GM12878 (cell line): ENCODE results near the gene BTBD7. TPM values are rescaled to one million over a fixed set of nuclear protein-coding genes. Genes with fewer than 3 reads are reported as not detected.

Experiments
- ATAC-seq: fragments of 200-7000 bp; cut with Tn5 transposase; 3 replicates; pipeline ENCODE4 v1.9.1; 2020; ENCODE audit warnings: mild to moderate bottlenecking, moderate library complexity
- BruUV-seq: library from RNA; stranded (reverse); fragments of 400-500 nt; replicated peaks from 2 replicates; lab custom pipeline; 2021; lab: Mats Ljungman, UMichigan
- CTCF ChIA-PET: fragments of 300-600 bp; sonication (Branson Sonifier 250); formaldehyde crosslinking; extraction: SDS; loops from one replicate; lab custom pipeline; 2021; ENCODE audit warnings: inconsistent platforms; lab: Yijun Ruan, JAX
- POLR2A ChIA-PET: fragments of 350-600 bp; formaldehyde crosslinking; extraction: SDS; loops from one replicate; lab custom pipeline; 2021; ENCODE audit warnings: inconsistent platforms; lab: Charles Lee
- RAD21 ChIA-PET: fragments of 300-600 bp; sonication (Branson Sonifier 250); formaldehyde crosslinking; loops from one replicate; lab custom pipeline; 2023; ENCODE audit warnings: antibody characterized with exemption; ENCODE audit not compliant: unreplicated experiment; lab: Charles Lee
- SMC1A ChIA-PET: fragments of 300-600 bp; sonication (Branson Sonifier 250); formaldehyde crosslinking; loops from one replicate; lab custom pipeline; 2023; ENCODE audit not compliant: unreplicated experiment, uncharacterized antibody; lab: Charles Lee
- DNase-seq: peaks from one replicate; pipeline ENCODE4 v3.0.0-alpha.2; 2011; ENCODE audit warnings: low read depth, low spot score
- FAIRE-seq: peaks from 3 replicates; lab custom pipeline; 2011; peaks lifted over from hg19 to GRCh38; lab: Jason Lieb, UNC
- H2AFZ ChIP-seq: 2 replicates; pipeline ENCODE4 v1.6.0; 2011; ENCODE audit warnings: low read depth, low read length, control low read depth; ENCODE audit not compliant: control insufficient read depth
- H3K27ac ChIP-seq: 2 replicates; pipeline ENCODE4 v1.5.1; 2011; ENCODE audit warnings: control low read depth; ENCODE audit not compliant: control insufficient read depth, insufficient read depth
- H3K27me3 ChIP-seq, 2 experiments: replicated peaks in 1 of 2; 2 replicates each; pipeline versions ENCODE4 v1.6.0 to v1.6.1; 2011; ENCODE audit warnings: low read length in 1 of 2; ENCODE audit not compliant: control insufficient read depth in 2 of 2, insufficient read depth in 2 of 2
- H3K36me3 ChIP-seq, 2 experiments: 2 replicates each; pipeline ENCODE4 v1.5.1; 2011; ENCODE audit warnings: low read length in 1 of 2; ENCODE audit not compliant: control insufficient read depth in 2 of 2, insufficient read depth in 2 of 2
- H3K4me1 ChIP-seq: 2 replicates; pipeline ENCODE4 v1.6.1; 2011; ENCODE audit warnings: mild to moderate bottlenecking, low read length, moderate library complexity, mixed read lengths; ENCODE audit not compliant: control insufficient read depth, insufficient read depth
- H3K4me2 ChIP-seq: 2 replicates; pipeline ENCODE4 v1.6.0; 2011; ENCODE audit warnings: control low read depth; ENCODE audit not compliant: control insufficient read depth, insufficient read depth
- H3K4me3 ChIP-seq: fragments of 200-600 bp; sonication (generic); 2 replicates; pipeline ENCODE4 v1.5.1; 2016
- H3K79me2 ChIP-seq: 2 replicates; pipeline ENCODE4 v1.6.0; 2011; ENCODE audit warnings: low read length; ENCODE audit not compliant: control insufficient read depth, insufficient read depth
- H3K9ac ChIP-seq: 2 replicates; pipeline ENCODE4 v1.8.0; 2011; ENCODE audit warnings: low read length, control low read depth, mixed read lengths; ENCODE audit not compliant: control insufficient read depth, insufficient read depth
- H3K9me3 ChIP-seq: replicated peaks from 3 replicates; pipeline ENCODE4 v1.5.1; 2011; ENCODE audit warnings: mild to moderate bottlenecking, low read length; ENCODE audit not compliant: control insufficient read depth, insufficient read depth
- H4K20me1 ChIP-seq: 2 replicates; pipeline ENCODE4 v1.6.0; 2011; ENCODE audit not compliant: control insufficient read depth, insufficient read depth
- BCL11A ChIP-seq: IDR thresholded peaks from 2 replicates; pipeline ENCODE4 v1.6.1; 2011; ENCODE audit warnings: low read depth, low read length
- CEBPB ChIP-seq, 2 experiments: fragments of 150-350 bp in 1 of 2; IDR thresholded peaks; 2 replicates each; pipeline ENCODE4 v1.6.1; 2012 to 2014; ENCODE audit warnings: low read depth in 2 of 2, low read length in 2 of 2, borderline replicate concordance in 1 of 2, inconsistent platforms in 1 of 2
- MLLT1 ChIP-seq: fragments of 450-650 bp; IDR thresholded peaks from 2 replicates; pipeline ENCODE4 v1.6.1; 2016; ENCODE audit warnings: mild to moderate bottlenecking
- NKRF ChIP-seq: fragments of 450-650 bp; conservative IDR thresholded peaks from 2 replicates; pipeline ENCODE4 v1.6.1; 2017; ENCODE audit warnings: mild to moderate bottlenecking, moderate library complexity
- whole genome bisulfite sequencing: methylation state at CpG from one replicate; pipeline ENCODE4 v1.1.6; 2016; ENCODE audit warnings: low lambda C conversion rate; ENCODE audit not compliant: insufficient replicate concordance, insufficient coverage; ENCODE audit errors: missing lambda C conversion rate; 5-methylcytosine and 5-hydroxymethylcytosine counted together
- in situ Hi-C: fragments of 300-500 bp; cut with MboI; formaldehyde crosslinking; loops from 9 replicates; pipeline ENCODE4 v1.14.3; 2018; ENCODE audit warnings: mixed read lengths
- intact Hi-C: fragments of 100-400 bp; cut with micrococcal nuclease; formaldehyde crosslinking; loops from one replicate; pipeline ENCODE4 v1.14.2; 2022; ENCODE audit not compliant: unreplicated experiment
- polyA plus RNA-seq, 11 experiments: library from polyadenylated mRNA; depleted of rRNA in 4 of 11; unstranded in 6 of 11; stranded (reverse) in 5 of 11; fragments of >200 nt; fragmentation: Nextera tagmentation in 4 of 11; fragmentation: Illumina TruSeq in 1 of 11; extraction: Ambion mirVana in 4 of 11; extraction: Trizol in 1 of 11; gene quantifications; 1 replicate in 1 of 11; 2 replicates in 10 of 11; pipeline versions ENCODE4 v1.2.1 to v1.2.3, GENCODE V29; 2011 to 2016; ENCODE audit warnings: inconsistent platforms in 2 of 11, missing spikeins in 2 of 11, low read depth in 1 of 11
- total RNA-seq, 4 experiments: library from RNA; depleted of rRNA in 3 of 4; stranded (reverse); fragments of >200 nt in 3 of 4; fragmentation: Illumina TruSeq in 1 of 4; extraction: Trizol in 1 of 4; gene quantifications; 2 replicates each; pipeline versions ENCODE4 v1.2.1 to v1.2.3, GENCODE V29; 2013 to 2021
- TF ChIP-seq, protein P1 (sequence below): IDR thresholded peaks from 2 replicates; pipeline ENCODE4 v1.6.1; 2011; ENCODE audit warnings: low read depth, mild to moderate bottlenecking, low read length, moderate library complexity, borderline replicate concordance; ENCODE audit errors: extremely low read depth
- TF ChIP-seq, protein P2 (sequence below): fragments of 450-650 bp; IDR thresholded peaks from 2 replicates; pipeline ENCODE4 v1.6.1; 2017; ENCODE audit warnings: borderline replicate concordance

The BTBD7 gene
- total and polyA plus RNA-seq, 10 of the 15 experiments (the other 5 are each of a cell fraction or from before 2014, with no cell fraction given): 3.6 to 17.0 (median 9.6) TPM

GRCh38 chr14:93343266-93343665 lies 10.4 kb upstream of the BTBD7 start:
- DNase-seq: no peak
- no peak for ATAC-seq
- H3K9me3 ChIP-seq: peaks cover 8% of the 10 kb centered on the region; the same call in 2 of the 3 replicates
- H3K27me3 ChIP-seq: no peaks in the 10 kb centered on the region
- 29% methylated on average over 1 of the region's 1 CpG for WGBS
- TF ChIP-seq CEBPB (IDR thresholded peaks at IDR 0.05; ENCODE audit: borderline replicate concordance in 1 of 2, low read depth in 2 of 2, low read length in 2 of 2): no peak
- no TSS peak for BruUV-seq
- no peak overlapping the region for H2AFZ ChIP-seq
- in situ Hi-C loops: no loop called here
- no peaks in the 10 kb centered on the region for H3K36me3 ChIP-seq
- H3K27ac ChIP-seq: no peak overlapping the region
- no peak overlapping the region for H3K4me3 ChIP-seq
- H4K20me1 ChIP-seq: no peaks in the 10 kb centered on the region
- ChIA-PET SMC1A (interaction anchor here (0.8 kb wide), 1 partner anchor 26 kb away, joined by 3 read pairs; no protein-coding TSS in a partner anchor), CTCF (interaction anchor here (0.7 kb wide), 1 partner anchor 108 kb away, joined by 3 read pairs; no protein-coding TSS in a partner anchor), POLR2A (no interaction called here), RAD21 (interaction anchor here (0.6 kb wide), 1 partner anchor 298 kb away, joined by 3 read pairs; no protein-coding TSS in a partner anchor)
- FAIRE-seq: no peak
- no peak overlapping the region for H3K4me2 ChIP-seq
- no peaks in the 10 kb centered on the region for H3K79me2 ChIP-seq
- no peak overlapping the region for H3K9ac ChIP-seq
- intact Hi-C loops: no loop called here
- H3K4me1 ChIP-seq: no peaks in the 10 kb centered on the region

- Histone ChIP-seq H3K4me1 (no peaks in the 10 kb centered on the region), H3K4me2 (no peak overlapping the region), H3K27ac (no peak overlapping the region), H3K9me3 (peaks cover 10% of the 10 kb centered on the region; the same call in 2 of the 3 replicates), H3K27me3 (no peaks in the 10 kb centered on the region), H3K36me3 (no peaks in the 10 kb centered on the region), H4K20me1 (no peaks in the 10 kb centered on the region), H3K9ac (no peak overlapping the region), H2AFZ (no peak overlapping the region), H3K79me2 (peaks cover 9% of the 10 kb centered on the region), H3K4me3 (no peak overlapping the region)
- ChIA-PET SMC1A (interaction anchor here (1.0 to 1.7 kb wide), 5 partner anchors 14 to 130 kb away, joined by 3 read pairs; no protein-coding TSS in a partner anchor), RAD21 (interaction anchor here (1.1 kb wide), 1 partner anchor 224 kb away, joined by 5 read pairs; no protein-coding TSS in a partner anchor), POLR2A (interaction anchor here (0.7 kb wide), 1 partner anchor 26 kb away, joined by 3 read pairs; no protein-coding TSS in a partner anchor), CTCF (interaction anchor here (0.8 to 1.6 kb wide), 6 partner anchors 11 to 197 kb away, joined by 3 to 4 read pairs (median 3); no protein-coding TSS in a partner anchor)
- in situ Hi-C loops: no loop called here
- ATAC-seq: no peak
- FAIRE-seq: no peak
- BruUV-seq: no TSS peak
- WGBS: over 99% methylated on average over 7 of the region's 7 CpGs
- intact Hi-C loops: no loop called here
- DNase-seq: no peak
- TF ChIP-seq, protein P1, sequence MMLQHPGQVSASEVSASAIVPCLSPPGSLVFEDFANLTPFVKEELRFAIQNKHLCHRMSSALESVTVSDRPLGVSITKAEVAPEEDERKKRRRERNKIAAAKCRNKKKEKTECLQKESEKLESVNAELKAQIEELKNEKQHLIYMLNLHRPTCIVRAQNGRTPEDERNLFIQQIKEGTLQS: no peak
- TF ChIP-seq NKRF (no peak), MLLT1 (no peak), BCL11A (no peak)
- TF ChIP-seq, protein P2, sequence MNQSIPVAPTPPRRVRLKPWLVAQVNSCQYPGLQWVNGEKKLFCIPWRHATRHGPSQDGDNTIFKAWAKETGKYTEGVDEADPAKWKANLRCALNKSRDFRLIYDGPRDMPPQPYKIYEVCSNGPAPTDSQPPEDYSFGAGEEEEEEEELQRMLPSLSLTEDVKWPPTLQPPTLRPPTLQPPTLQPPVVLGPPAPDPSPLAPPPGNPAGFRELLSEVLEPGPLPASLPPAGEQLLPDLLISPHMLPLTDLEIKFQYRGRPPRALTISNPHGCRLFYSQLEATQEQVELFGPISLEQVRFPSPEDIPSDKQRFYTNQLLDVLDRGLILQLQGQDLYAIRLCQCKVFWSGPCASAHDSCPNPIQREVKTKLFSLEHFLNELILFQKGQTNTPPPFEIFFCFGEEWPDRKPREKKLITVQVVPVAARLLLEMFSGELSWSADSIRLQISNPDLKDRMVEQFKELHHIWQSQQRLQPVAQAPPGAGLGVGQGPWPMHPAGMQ: no peak
Observed at GRCh38 chr14:93337884-93338283, 5.0 kb upstream of the BTBD7 start.
